Erythroblast (primary cell): Measurements from ENCODE around the gene LMTK3.
"Not testable (repeated sequence)": the region's sequence is repeated elsewhere in the genome, so short reads cannot be mapped to it uniquely, and the experiment has no call there.

Experiments
- DNase-seq, 2 experiments: peaks; one replicate each; lab custom pipeline; 2025; lab: John Stamatoyannopoulos, UW
- GATA1 ChIP-seq: IDR thresholded peaks from 2 replicates; pipeline ENCODE4 v1.6.1; 2011; ENCODE audit warnings: low read depth, mild to moderate bottlenecking, control low read depth, low read length, moderate library complexity
- POLR2A ChIP-seq: IDR thresholded peaks from 2 replicates; pipeline ENCODE4 v1.6.1; 2011; ENCODE audit warnings: mild to moderate bottlenecking, low read length

LMTK3 gene

GRCh38 chr19:48524732-48525131 is 13.1 kb upstream of the LMTK3 start:
- TF ChIP-seq GATA1: no peak
- no peak for TF ChIP-seq POLR2A
- DNase-seq: no peak

- no peak for DNase-seq
- TF ChIP-seq POLR2A (no peak), GATA1 (no peak)
These were observed 12.6 kb upstream of the LMTK3 start for GRCh38 chr19:48524221-48524620.

- no peak for DNase-seq
- no peak for TF ChIP-seq GATA1
- TF ChIP-seq POLR2A: no peak
These were observed 8.5 kb upstream of the LMTK3 start for GRCh38 chr19:48520134-48520533.

- DNase-seq: not testable (repeated sequence)
These were observed 7.8 kb upstream of the LMTK3 start for GRCh38 chr19:48519426-48519825.

- TF ChIP-seq POLR2A (no peak), GATA1 (no peak)
These were observed 6.6 kb upstream of the LMTK3 start for GRCh38 chr19:48518207-48518606.

GRCh38 chr19:48516536-48516935 is 4.9 kb upstream of the LMTK3 start:
- TF ChIP-seq GATA1 (no peak), POLR2A (no peak)

More at GRCh38 chr19:48518207-48518606, 6.6 kb upstream of the LMTK3 start:
- no peak for DNase-seq

GRCh38 chr19:48514123-48514458 is 2.5 kb upstream of the LMTK3 start:
- no peak for TF ChIP-seq POLR2A
- TF ChIP-seq GATA1: no peak
- no peak for DNase-seq

More at GRCh38 chr19:48516536-48516935, 4.9 kb upstream of the LMTK3 start:
- no peak for DNase-seq

- no peak for DNase-seq
- no peak for TF ChIP-seq GATA1
- no peak for TF ChIP-seq POLR2A
These were observed 1.9 kb upstream of the LMTK3 start for GRCh38 chr19:48513289-48514122.

- TF ChIP-seq GATA1: no peak
- no peak for TF ChIP-seq POLR2A
- DNase-seq: no peak
These were observed 1.1 kb upstream of the LMTK3 start for GRCh38 chr19:48512504-48513288.

- no peak for TF ChIP-seq GATA1
- TF ChIP-seq POLR2A: no peak
- DNase-seq: no peak
These were observed 309 bp downstream of the LMTK3 start for GRCh38 chr19:48511321-48511731.

GRCh38 chr19:48510421-48511268 is 990 bp downstream of the LMTK3 start:
- peak in 1 of 2 experiments; percentile 80 for DNase-seq
- TF ChIP-seq POLR2A (no peak), GATA1 (no peak)

- no peak for TF ChIP-seq POLR2A
- TF ChIP-seq GATA1: no peak
- no peak for DNase-seq
These were observed 2.0 kb downstream of the LMTK3 start for GRCh38 chr19:48509467-48510194.

- TF ChIP-seq POLR2A: no peak
- TF ChIP-seq GATA1: no peak
- DNase-seq: no peak
These were observed 2.8 kb downstream of the LMTK3 start for GRCh38 chr19:48508729-48509411.
